DMS 273 (cell line): ENCODE results near the gene ZNF362.

Source experiments
- DNase-seq: peaks from one replicate; lab custom pipeline; 2025; ENCODE audit not compliant: unreplicated experiment; lab: John Stamatoyannopoulos, UW

ZNF362 gene

DNA sequence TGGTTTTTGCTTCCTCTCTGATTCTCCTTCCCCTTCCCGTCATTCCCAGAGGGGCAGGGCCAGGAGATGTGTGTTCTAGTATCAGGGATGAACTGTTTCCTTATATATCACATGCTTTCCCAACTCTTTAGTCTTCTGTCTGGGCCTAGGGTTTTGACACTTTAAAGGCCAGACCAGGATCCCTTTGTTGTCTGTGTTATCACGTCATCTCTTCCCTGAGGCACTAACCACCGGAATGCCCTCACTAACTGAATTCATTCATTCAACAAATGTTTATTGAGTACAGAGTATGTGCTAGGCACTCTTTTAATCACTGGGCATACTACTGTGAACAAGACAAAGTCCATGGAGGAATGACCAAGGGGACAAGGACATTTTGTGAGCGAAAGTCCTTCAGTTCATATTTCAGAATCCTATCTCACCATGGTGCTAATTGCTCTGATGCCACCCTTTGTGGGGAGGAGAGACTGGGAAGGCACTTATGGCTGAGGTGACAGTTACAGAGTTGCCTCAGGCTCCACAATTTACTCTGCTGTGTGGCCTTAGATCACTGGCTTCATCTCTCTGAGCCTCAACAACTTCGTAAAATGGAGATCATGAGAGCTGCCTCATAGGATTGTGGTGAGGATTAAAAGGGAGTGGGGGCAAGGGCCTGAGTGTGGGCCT, 12.0 kb upstream of the ZNF362 start:
- no peak for DNase-seq

DNA sequence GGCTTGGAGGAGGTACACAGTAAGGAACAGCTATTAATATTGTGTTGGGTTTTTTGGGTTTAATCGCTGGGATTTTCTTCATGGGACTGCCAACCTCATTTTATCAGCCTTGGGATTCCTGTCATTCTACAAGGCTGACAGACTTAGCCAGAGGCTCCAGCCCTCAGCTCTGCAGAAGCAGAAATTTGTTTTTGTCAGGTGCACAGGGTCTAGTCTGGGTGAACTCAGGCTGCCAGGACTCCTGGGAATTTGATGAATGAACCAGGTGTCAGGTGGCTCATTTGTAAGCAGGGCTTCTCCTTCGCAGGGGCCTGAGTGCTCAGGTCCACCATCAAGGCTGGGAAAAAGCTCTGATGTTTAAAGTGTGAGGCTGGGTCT, 11.5 kb upstream of the ZNF362 start:
- DNase-seq = no peak

DNA sequence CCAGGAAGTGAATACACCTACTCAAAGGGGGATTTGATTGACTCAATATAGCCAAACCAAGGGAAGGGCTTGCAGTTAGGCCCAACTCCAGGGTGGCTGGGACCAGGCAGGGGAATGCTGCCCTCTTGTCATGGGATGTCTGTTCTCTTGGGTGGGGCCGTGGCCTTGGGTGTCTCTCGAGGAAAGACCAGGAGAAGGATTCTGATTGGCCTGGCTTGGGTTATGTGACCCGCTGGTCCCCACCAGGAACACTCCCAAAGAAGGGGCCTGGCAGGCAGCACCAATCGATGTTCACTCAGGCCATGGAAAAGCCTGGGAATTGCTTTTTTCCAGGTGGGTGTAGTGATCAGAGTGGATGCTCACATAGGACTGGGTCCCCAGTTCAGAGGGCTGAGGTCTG, 10.1 kb upstream of the ZNF362 start:
- DNase-seq = no peak

DNA sequence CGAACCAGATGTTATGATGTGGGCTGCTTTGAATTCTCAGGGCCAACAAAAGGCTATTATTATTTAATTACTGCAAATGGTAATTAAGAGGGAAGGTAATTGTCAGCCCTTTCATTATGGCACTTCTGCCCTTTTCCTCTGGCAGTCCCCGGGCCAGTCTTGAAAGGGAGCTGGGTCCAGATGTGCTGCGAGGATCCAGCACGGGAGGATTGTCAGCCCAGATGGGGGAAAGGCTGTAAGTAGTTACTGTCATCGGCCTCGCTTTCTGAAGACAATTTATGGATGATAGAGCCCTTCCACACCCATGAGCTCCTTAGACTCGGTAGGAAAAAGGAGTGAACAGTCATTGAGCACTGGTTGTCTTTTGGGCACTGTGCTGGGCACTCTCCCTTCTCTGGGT, 8.7 kb upstream of the ZNF362 start:
- no peak for DNase-seq

DNA sequence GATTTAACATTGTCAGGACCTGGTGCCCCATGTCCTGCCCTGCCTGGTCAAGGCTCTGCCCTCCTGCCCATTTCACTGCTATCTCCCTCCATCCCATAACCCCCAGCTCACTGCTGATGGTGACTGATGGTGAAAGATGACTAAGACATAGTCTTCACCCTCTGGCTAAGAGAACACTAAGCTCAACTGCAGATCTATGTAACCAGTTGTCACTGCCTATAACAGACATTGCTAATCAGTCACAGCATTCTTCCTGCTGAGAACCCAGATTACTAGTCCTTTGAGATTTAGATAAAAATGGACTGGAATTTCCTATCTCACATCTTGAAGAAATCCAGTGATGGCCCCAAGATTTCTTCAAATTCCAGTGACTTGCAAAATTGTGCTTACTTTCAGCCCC, 8.0 kb upstream of the ZNF362 start:
- no peak for DNase-seq

DNA sequence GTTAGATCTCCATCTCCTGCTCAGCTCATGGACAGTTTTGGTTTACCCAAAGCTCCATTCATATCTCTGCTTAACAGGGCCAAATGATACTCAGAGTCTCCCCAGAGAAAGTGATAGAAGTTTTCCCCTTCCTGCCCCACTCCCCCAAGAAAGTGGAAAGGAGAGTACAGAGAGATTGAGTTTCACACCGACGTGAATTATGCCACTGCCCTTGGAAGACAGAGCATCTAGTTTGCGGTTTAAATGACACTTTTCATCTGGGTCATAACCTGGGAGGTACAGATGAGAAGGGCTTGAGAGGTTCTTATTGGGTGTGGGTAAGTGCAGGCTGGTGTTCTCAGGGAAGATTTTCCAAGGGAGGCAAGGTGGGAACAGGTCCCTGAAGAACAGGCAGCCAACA, 6.9 kb upstream of the ZNF362 start:
- DNase-seq = no peak

DNA sequence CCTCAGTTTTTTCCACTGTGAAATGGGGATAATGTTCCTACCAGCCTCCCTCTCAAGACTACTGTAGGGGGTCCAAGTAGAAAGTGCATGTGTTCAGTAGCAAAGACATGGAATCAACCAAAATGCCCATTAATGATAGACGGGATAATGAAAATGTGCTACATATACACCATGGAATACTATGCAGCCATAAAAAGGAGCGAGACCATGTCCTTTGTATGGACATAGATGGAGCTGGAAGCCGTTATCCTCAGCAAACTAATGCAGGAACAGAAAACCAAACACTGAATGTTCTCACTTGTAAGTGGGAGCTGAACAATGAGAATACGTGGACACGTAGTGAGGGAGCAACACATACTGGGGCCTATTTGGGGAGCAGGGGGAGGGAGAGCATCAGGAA, 6.1 kb upstream of the ZNF362 start:
- DNase-seq = no peak

DNA sequence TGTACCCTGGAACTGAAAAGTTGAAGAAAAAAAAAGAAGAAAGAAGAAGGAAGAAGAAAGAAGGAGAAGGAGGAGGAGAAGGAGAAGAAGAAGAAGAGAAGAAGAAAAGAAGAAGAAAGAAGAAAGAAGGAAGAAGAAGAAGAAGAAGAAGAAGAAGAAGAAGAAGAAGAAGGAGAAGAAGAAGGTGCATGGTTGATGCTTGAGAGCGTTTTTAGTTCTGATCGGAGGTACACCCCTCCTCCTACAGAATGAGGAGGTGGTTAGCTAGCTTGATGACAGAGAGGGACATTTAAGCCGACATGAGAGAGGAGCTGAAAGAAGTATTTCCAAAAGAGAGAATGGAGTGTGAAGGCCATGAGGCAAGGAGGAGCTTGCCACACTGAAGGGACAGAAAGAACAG, 5.6 kb upstream of the ZNF362 start:
- no peak for DNase-seq

DNA sequence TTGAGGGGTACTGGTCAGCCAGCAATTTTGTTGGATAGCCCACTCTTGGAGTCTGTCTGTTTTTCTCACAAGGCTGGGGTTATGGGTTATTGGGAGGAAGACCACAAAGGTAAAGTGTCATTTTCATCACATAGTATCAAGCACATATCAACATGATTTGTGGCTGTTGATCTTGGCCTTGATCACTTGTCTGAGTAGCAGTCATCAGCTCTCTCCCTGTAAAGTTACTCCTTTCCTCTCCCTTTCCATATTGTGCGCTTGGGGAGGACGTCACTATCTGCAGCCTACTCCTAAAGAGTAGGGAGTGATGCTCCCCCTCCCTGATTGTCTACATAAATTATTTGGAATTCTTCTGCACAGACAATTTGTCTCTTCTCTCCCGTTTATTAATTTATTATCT, 1.8 kb upstream of the ZNF362 start:
- no peak for DNase-seq

DNA sequence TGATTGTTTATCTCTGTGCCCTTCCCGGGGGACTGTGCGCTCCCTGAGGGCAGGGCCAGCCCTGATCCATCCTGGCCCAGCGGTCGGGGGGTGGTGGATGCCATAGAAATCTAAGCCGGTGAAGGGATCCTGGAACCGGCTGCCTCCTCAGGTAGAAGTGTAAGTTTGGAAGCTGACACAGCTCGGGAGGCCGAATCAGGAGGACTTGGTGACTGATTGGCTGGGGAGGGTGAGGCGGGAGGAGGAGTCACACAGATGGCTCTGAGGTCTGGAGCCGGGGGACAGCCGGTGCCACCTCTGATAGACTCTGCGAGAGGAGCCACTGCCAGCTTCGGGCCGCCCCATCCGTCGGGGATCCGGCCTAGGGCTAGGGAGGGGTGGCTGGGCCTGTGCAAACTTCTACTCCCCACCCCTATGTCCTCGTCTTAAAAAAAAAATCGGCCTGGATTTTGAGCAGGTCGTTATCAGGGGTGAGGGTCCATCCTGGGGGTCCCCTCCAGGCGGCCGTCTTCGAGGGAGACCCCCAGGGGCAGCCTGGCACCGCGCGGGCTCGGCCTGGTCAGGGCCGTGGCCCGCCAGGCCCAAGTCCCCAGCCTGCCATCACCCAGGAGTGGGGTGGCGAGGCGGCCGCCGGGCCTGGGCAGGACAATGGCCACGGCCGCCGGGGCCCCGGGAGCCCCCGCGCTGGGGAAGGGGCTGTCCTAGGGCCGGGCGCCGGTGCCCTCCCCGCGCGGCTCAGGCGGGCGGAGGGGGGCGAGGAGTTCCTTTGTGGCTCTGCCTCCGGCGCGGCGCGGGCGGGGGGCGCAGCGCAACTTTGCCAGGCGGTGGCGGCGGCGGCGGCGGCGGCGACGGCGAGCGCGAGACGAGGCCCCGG, 708 bp upstream of the ZNF362 start:
- peak; percentile 67 for DNase-seq

DNA sequence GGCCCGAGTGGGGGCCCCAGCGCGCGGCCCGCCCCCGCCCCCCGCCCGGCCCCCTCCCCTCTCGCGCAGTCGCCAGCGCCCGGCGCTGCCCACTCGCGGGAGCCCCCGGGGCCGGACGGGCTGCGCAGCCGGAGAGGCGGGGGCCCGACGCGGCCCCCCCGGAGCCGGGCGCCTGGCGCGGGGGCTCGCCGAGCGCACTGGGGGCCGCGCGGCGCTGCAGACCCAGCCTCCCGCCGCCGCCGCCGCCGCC, 146 bp upstream of the ZNF362 start:
- DNase-seq = no peak

DNA sequence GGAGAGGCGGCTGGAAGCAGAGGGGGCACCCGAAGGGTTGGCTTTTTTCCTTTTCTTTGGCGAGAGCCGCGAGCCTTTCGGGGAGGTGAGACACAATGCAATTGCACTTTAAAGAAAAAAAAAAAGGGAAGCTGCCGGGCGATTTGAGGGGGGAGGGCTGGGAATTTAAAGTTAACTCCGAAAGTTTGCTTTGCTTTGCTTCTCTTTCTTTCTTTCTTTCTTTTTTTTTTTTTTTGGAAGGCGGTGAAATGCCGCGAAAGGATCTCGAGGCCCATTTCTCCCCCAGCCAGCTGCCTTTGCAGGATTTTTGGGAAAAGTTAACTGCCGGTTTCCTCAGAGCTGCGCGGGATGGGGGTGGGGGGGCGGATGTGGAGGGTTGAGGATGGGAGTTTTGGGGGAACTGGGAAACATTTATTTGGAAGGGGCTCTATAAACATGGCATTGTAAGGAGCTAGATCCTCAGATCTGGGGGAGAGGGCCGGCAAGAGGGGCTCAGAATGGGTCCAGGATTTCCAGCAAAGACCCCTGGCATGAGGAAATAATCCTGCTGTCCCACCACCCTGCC, 997 bp downstream of the ZNF362 start:
- DNase-seq = peak; percentile 52

DNA sequence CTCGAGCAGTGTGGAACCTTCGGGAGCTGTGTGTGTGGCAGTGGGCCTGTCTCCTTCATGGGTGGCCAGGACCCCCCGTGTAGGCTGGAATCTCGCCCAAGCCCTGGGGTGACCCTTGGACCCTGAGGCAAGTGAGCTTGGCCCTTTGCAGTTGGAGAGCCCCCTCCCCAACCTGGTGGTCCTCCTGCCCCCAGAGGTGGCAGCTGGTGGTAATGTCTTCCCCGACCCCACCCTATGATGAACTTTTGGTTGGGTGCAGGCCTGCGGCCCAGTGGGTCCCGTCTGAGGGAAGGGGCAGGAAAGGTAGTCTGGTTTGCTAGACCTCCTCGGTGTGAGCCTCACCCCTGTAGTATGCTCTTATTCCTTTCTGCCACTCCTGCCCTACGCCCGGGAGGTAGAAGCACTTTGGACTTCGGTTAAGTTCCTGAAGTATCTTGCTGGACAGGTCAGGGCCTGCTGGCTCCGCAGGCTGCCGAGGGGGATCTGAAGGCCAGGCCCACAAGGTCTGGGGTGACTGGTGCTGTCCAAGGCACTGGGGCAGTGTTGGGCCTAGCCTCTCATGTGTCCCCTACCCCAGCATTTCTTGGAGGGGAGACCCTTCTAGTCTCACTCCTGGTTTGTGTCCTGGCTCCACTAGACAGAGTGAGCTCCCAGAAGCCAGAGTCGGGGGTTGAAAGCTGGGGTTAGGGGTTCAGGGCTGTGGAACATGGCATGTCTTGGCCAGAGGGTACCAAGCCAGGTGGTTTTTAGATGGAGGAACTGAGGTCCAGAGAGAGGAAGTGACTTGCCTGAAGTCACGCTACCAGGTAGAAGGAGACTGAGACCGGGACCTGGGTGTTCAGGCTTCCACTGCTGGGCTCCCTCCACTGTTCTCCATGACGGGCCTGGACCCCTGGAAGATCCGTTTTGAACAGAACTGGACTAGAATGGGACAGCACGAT, 1.8 kb downstream of the ZNF362 start:
- DNase-seq = no peak

DNA sequence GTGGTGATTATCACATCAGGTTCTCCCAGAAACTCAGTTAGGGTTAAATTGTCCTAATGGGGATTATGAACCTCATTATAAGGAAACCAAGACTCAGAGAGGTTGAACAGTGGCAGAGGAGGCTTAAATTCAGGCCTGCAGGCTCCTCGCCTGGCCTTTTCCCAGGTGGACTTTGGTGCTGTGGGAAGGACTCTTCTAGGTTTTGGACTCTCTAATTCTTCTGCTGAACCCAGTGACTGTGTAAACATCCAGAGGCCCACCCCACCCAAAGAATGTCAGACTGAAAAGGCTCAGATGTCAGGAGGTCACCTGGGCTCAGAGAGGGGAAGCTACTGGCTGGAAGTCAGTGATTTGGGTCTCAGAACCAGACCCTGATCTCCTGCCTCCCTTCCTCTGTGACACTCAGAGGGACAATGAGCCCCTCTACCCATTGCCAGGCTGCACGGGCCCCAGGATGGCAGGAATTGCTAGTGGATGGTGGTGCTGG, 2.5 kb downstream of the ZNF362 start:
- no peak for DNase-seq

DNA sequence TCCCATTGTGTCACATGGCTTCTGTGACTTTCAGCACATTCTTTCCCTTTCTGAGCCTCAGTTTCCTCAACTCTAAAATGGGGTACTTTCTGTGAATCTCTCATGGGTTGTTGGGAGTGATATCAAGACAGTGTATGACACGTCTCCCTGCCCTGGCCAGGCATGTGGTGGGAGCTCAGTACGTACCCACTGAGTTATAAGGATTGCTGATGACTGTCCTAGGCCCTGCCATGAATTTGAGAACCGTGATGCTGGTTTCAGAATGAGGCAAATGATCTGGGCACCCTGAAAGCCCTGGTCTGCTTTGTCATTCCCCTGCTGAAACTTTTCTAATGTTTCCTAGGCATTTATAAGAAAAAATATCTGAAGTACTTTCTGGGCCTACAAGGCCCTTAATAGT, 3.6 kb downstream of the ZNF362 start:
- no peak for DNase-seq

DNA sequence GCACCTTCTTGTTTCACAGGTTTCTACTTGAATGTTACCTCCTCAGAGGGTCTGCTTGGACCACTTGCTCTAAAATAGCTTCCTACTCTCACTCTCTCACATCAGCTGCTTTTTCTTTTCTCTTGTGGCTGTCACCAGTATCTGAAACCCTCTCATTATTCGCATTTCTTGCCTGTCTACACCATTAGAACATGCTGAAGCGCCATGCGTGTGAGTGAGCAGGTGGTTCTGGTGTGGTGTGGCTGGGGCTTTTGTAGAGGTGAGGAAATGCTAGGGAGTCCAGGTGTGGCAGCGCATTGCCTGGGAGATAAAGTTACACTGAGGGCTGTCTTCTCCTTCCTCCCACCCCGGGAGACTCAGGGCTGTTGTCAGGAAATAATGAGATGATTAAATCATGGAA, 4.1 kb downstream of the ZNF362 start:
- peak; percentile 32 for DNase-seq

DNA sequence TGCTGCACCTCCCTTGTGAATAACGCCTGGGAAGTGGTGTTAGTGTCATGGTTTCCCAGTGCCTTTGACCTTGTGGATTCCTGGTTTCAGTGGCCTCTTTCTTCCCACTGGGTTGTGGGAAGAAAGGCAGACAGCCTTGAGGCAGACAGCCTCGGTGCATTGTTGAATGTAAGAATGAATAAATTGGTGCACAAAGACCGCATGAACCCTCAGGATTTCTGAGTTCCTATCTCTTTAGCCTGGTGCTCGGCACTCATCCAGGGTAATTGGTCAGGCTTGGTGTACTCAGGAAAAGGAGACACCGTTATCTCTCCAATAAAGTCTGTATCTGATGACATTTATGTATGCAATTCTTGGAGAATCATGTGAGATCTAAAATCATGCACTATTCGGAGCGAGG, 5.1 kb downstream of the ZNF362 start:
- no peak for DNase-seq

DNA sequence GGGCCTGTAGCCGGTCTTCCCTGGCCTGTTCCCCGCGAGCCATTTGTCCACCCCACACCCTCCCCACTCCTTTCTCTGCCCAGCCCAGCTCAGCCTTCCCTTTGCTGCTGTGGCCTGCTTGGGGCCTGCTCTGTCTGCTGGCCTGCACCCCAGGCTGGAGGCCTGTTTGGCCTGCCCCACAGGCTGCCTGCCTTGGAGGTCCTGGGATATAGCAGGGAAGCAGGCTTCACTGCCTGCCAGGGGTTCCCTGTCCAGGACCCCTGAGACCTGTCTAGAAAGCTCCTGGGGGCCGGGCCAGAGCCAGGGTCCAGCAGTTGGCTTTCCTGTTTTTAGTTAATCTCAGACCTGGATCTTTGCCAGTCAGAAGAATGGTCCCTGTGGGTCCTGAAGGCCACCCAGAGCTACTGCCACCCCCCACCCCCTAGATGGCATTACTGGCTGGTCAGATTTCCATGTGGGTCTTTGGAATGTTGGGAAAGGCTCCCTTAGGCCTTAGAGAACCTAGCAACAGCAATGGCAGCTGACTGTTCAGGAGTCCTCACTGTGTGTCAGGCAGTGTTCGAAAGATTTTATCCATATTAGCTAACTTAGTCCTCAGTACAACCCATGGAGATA, 7.7 kb downstream of the ZNF362 start:
- DNase-seq = no peak

DNA sequence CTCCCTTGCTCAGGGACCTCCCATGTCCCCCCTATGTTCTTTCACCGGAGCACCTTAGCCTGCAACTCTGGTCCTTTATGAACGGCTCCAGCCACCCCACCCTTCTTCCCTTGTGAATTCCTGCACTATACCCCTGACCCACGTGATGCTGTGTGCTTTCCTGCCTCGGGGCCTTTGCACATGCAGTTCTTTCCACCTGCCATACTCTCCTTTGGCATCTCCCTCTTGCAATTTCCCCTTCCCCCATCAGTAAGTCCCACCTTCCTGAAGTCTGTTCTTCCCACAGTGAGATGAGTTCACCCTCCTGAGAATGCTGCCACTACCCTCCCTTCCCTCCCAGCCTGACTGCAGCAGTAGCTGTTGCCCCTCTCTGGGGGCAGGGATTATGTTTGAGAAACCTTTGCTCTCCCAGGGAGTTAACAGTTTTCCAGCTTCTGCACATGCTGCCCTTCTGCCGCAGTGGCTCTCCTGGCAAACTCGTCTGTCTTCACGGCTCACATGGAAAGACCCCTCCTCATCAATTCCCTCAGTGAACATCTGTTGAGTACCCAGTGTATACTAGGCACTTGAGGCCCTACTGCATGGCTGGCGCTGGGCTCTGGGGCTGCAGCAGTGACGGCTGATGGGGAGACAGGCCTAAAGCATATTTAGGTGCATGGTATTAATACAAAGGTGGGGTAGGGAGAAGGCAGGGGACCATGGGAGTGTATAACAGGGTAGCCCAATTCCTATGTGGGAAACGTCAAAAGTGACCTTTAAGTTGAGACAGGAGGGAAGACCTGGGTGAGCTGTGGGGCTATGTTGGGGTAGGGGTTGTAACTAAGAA, 9.7 kb downstream of the ZNF362 start:
- no peak for DNase-seq

DNA sequence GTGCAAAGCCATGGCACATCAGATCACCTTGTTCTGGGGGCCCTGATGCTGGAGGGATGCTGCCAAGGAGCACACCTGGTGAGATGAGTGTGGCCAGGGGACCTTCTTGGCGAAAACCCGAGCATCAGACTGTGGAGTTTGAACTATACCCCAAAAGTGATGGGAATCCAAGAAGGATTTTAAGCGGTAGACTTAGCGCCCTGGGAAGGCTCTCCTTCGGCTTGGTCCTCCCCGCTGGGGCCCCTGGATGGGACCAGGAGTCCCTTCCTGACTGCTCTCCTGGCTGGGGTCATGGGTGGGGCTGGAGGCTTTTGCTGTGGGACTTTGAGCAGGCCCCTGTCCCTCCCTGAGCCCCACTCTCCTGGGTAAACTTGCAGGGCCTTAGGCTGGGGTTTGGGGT, 10.5 kb downstream of the ZNF362 start:
- no peak for DNase-seq
